ENCODE data around the gene CHST11.

CHST11 gene

DNA sequence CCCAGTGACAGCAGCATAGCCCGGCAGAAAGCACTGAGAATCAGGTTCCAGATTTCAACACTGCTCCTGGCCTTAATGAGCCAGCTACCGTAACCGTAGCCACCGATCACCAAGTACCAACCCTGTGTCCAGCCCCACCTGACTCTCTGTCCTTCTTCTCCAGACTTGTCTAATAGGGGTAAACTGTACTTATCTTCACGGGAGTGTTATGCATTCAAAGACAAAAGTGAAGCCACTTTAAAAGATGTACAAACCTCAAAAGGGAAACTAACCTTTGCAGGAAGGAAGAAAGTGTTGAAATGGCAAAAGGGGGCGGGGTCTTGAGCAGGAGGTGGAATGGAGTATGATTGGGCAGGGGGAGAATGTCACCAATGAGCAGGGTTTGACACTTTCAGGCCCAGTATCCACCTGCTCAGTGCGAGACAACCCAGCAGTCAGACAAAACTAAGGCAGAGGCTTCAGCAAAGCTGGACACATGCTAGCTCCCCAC is 226.1 kb downstream of the CHST11 start:
- Histone ChIP-seq H3K4me1 (ENCODE audit: insufficient read depth, insufficient read length) (no peaks in the 10 kb centered on the region), H3K9ac (ENCODE audit: insufficient read length, low read depth) (no peak overlapping the region), H3K36me3 (ENCODE audit: insufficient read depth, insufficient read length, low read length) (no peaks in the 10 kb centered on the region), H3K4me3 (ENCODE audit: insufficient read length, low read depth) (no peak overlapping the region), H3K27me3 (ENCODE audit: insufficient read depth, insufficient read length) (no peaks in the 10 kb centered on the region), H3K9me3 (ENCODE audit: insufficient read depth, low read length) (no peaks in the 10 kb centered on the region)
- TF ChIP-seq ZNF274 (IDR thresholded peaks at IDR 0.05; ENCODE audit: low read depth, low read length) (no peak), YY1 (IDR thresholded peaks at IDR 0.05; ENCODE audit: insufficient read depth, insufficient read length) (no peak), SUZ12 (IDR thresholded peaks at IDR 0.05; ENCODE audit: extremely low read depth, insufficient read depth, insufficient read length) (no peak)
- DNase-seq (ENCODE audit: low read depth, low spot score): no peak

- H3K4me3 ChIP-seq (ENCODE audit: insufficient read length, low read depth): no peak overlapping the region
- H3K4me1 ChIP-seq (ENCODE audit: insufficient read depth, insufficient read length): no peaks in the 10 kb centered on the region
- TF ChIP-seq YY1 (IDR thresholded peaks at IDR 0.05; ENCODE audit: insufficient read depth, insufficient read length) (no peak), SUZ12 (IDR thresholded peaks at IDR 0.05; ENCODE audit: extremely low read depth, insufficient read depth, insufficient read length) (no peak), ZNF274 (IDR thresholded peaks at IDR 0.05; ENCODE audit: low read depth, low read length) (no peak)
- H3K9ac ChIP-seq (ENCODE audit: insufficient read length, low read depth): no peak overlapping the region
- no peak for DNase-seq (ENCODE audit: low read depth, low spot score)
- H3K36me3 ChIP-seq (ENCODE audit: insufficient read depth, insufficient read length, low read length): no peaks in the 10 kb centered on the region
- H3K9me3 ChIP-seq (ENCODE audit: insufficient read depth, low read length): no peaks in the 10 kb centered on the region
- no peaks in the 10 kb centered on the region for H3K27me3 ChIP-seq (ENCODE audit: insufficient read depth, insufficient read length)
These were observed 227.2 kb downstream of the CHST11 start for GRCh38 chr12:104683831-104684503.

DNA sequence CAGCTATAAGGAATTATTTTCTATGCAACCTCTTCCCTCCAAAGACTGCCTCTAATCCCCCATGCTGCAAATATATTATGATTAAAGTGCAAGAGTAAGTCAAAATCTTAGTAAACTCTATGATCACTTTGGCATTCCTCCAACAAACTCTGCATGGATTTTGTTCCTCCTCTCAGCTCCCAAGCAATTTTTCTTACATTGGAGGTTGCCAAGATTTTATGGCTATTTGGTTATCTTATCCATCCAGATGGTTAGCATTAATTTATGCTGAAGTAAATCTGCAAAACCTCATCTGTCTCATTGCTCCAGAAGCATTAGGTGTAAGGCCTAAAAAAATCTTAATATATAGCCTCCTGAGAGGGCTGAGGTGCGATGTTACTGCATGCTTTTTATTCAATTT is 228.1 kb downstream of the CHST11 start:
- H3K9me3 ChIP-seq (ENCODE audit: insufficient read depth, low read length): no peaks in the 10 kb centered on the region
- no peaks in the 10 kb centered on the region for H3K27me3 ChIP-seq (ENCODE audit: insufficient read depth, insufficient read length)
- no peaks in the 10 kb centered on the region for H3K36me3 ChIP-seq (ENCODE audit: insufficient read depth, insufficient read length, low read length)
- no peak overlapping the region for H3K9ac ChIP-seq (ENCODE audit: insufficient read length, low read depth)
- H3K4me1 ChIP-seq (ENCODE audit: insufficient read depth, insufficient read length): no peaks in the 10 kb centered on the region
- H3K4me3 ChIP-seq (ENCODE audit: insufficient read length, low read depth): no peak overlapping the region
- no peak for TF ChIP-seq ZNF274 (IDR thresholded peaks at IDR 0.05; ENCODE audit: low read depth, low read length)
- TF ChIP-seq YY1 (IDR thresholded peaks at IDR 0.05; ENCODE audit: insufficient read depth, insufficient read length): no peak
- no peak for TF ChIP-seq SUZ12 (IDR thresholded peaks at IDR 0.05; ENCODE audit: extremely low read depth, insufficient read depth, insufficient read length)
- no peak for DNase-seq (ENCODE audit: low read depth, low spot score)

GRCh38 chr12:104685366-104685765 is 228.6 kb downstream of the CHST11 start:
- TF ChIP-seq ZNF274 (IDR thresholded peaks at IDR 0.05; ENCODE audit: low read depth, low read length) (no peak), SUZ12 (IDR thresholded peaks at IDR 0.05; ENCODE audit: extremely low read depth, insufficient read depth, insufficient read length) (no peak), YY1 (IDR thresholded peaks at IDR 0.05; ENCODE audit: insufficient read depth, insufficient read length) (no peak)
- H3K9me3 ChIP-seq (ENCODE audit: insufficient read depth, low read length): no peaks in the 10 kb centered on the region
- no peak overlapping the region for H3K9ac ChIP-seq (ENCODE audit: insufficient read length, low read depth)
- no peak overlapping the region for H3K4me3 ChIP-seq (ENCODE audit: insufficient read length, low read depth)
- no peaks in the 10 kb centered on the region for H3K36me3 ChIP-seq (ENCODE audit: insufficient read depth, insufficient read length, low read length)
- DNase-seq (ENCODE audit: low read depth, low spot score): no peak
- H3K27me3 ChIP-seq (ENCODE audit: insufficient read depth, insufficient read length): no peaks in the 10 kb centered on the region
- H3K4me1 ChIP-seq (ENCODE audit: insufficient read depth, insufficient read length): no peaks in the 10 kb centered on the region

DNA sequence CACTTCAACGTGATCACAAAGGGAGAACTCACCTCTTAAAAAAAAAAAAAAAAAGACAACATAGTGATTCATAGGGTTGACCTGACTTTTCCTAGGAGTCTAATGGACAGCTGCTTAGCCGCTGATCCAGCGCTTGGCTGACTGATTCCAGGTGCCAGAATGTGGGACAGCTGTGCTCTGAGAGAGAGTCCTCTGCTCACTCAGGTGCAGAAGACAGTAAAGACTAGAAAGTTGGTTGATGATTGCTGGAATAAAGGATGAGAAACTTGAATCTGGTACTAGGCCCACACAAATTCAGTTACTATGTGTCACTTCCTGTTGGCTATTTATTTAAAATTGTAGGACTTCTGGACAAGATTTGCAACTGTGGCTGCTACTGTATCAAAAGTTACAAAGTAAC is 229.4 kb downstream of the CHST11 start:
- TF ChIP-seq YY1 (IDR thresholded peaks at IDR 0.05; ENCODE audit: insufficient read depth, insufficient read length) (no peak), ZNF274 (IDR thresholded peaks at IDR 0.05; ENCODE audit: low read depth, low read length) (no peak), SUZ12 (IDR thresholded peaks at IDR 0.05; ENCODE audit: extremely low read depth, insufficient read depth, insufficient read length) (no peak)
- Histone ChIP-seq H3K4me1 (ENCODE audit: insufficient read depth, insufficient read length) (no peaks in the 10 kb centered on the region), H3K36me3 (ENCODE audit: insufficient read depth, insufficient read length, low read length) (no peaks in the 10 kb centered on the region), H3K9me3 (ENCODE audit: insufficient read depth, low read length) (no peaks in the 10 kb centered on the region), H3K9ac (ENCODE audit: insufficient read length, low read depth) (no peak overlapping the region), H3K27me3 (ENCODE audit: insufficient read depth, insufficient read length) (no peaks in the 10 kb centered on the region), H3K4me3 (ENCODE audit: insufficient read length, low read depth) (no peak overlapping the region)
- no peak for DNase-seq (ENCODE audit: low read depth, low spot score)

DNA sequence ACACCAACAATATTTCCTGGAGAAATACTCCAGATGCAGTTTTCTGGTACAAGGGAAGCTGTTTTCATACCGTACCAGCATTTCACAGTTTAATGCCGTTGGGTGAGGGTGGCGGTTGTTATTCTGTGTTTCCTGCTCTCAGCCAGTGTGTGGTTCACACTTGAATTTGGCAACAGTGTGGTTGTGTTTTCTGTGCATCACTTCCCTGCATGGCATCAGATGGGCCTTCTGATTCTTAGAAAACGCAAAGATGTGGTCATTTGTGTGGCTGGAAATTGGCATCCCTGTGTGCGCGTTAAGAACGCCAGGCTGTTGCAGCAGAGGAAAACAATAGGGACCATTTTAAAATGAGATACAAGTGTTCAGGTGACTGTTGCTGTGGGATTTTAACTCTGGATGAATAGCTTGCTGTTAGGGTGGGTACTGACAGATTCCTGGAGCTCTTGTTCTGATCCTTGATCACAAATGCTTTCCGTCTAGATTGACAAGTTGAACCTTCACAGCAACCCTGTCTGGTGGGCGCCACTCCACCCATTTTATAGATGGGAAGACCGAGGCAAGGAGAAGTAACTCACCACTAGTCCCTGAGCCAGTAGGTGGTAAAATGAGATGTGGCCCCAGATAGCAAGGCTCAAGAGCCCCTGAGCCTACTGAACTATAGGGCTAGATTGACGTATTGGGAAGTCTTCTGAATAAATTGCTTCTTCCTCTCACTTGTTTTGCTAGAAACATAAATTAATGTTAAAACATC is 231.2 kb downstream of the CHST11 start:
- no peaks in the 10 kb centered on the region for H3K36me3 ChIP-seq (ENCODE audit: insufficient read depth, insufficient read length, low read length)
- no peak overlapping the region for H3K9ac ChIP-seq (ENCODE audit: insufficient read length, low read depth)
- no peaks in the 10 kb centered on the region for H3K27me3 ChIP-seq (ENCODE audit: insufficient read depth, insufficient read length)
- H3K9me3 ChIP-seq (ENCODE audit: insufficient read depth, low read length): no peaks in the 10 kb centered on the region
- H3K4me3 ChIP-seq (ENCODE audit: insufficient read length, low read depth): no peak overlapping the region
- H3K4me1 ChIP-seq (ENCODE audit: insufficient read depth, insufficient read length): no peaks in the 10 kb centered on the region
- TF ChIP-seq SUZ12 (IDR thresholded peaks at IDR 0.05; ENCODE audit: extremely low read depth, insufficient read depth, insufficient read length): no peak
- TF ChIP-seq YY1 (IDR thresholded peaks at IDR 0.05; ENCODE audit: insufficient read depth, insufficient read length): no peak
- TF ChIP-seq ZNF274 (IDR thresholded peaks at IDR 0.05; ENCODE audit: low read depth, low read length): no peak
- no peak for DNase-seq (ENCODE audit: low read depth, low spot score)

- no peak for TF ChIP-seq YY1 (IDR thresholded peaks at IDR 0.05; ENCODE audit: insufficient read depth, insufficient read length)
- TF ChIP-seq ZNF274 (IDR thresholded peaks at IDR 0.05; ENCODE audit: low read depth, low read length): no peak
- TF ChIP-seq SUZ12 (IDR thresholded peaks at IDR 0.05; ENCODE audit: extremely low read depth, insufficient read depth, insufficient read length): no peak
- H3K9ac ChIP-seq (ENCODE audit: insufficient read length, low read depth): no peak overlapping the region
- H3K36me3 ChIP-seq (ENCODE audit: insufficient read depth, insufficient read length, low read length): no peaks in the 10 kb centered on the region
- peaks cover 5% of the 10 kb centered on the region for H3K4me1 ChIP-seq (ENCODE audit: insufficient read depth, insufficient read length)
- H3K4me3 ChIP-seq (ENCODE audit: insufficient read length, low read depth): no peak overlapping the region
- DNase-seq (ENCODE audit: low read depth, low spot score): no peak
- no peaks in the 10 kb centered on the region for H3K9me3 ChIP-seq (ENCODE audit: insufficient read depth, low read length)
- H3K27me3 ChIP-seq (ENCODE audit: insufficient read depth, insufficient read length): no peaks in the 10 kb centered on the region
These were observed 232.9 kb downstream of the CHST11 start for GRCh38 chr12:104689635-104690034.

Measured in NT2/D1 (cell line).